Measurements from ENCODE around the gene LRFN2.

DNA sequence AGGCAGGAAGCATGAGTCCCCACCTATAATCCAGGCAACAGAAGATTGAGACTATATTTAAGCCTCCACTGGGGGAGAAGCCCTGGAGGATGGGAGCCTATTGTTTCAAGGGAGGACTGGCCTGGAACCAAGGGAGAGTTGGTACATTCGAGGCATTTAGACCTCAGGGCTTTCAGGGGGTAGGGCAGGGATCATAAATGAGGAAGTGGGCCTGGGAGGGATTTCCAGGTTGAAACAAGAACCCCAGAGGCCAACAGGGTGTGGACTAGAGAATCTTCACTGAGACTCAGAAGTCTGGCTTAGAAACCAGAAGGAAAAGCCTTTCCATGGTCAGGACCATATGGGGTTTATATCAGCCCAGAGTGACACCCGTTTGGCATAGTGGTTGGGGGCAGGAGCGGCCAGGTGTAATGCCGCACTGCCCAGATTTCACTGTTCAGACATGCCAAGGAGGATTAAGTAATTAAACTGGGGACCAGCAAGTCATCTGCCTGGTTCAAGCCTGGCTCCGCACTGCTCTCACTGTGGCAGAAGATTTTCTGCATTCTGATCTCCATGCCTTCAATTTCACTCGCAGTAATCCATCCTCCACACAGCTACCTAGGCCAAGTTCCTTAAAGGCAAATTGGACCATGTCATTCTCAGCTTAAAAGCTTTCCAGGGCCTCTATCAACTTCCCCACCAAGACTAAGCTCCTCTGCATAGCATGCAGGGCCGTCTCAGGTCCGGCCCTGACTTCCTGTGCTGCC is 17.8 kb downstream of the LRFN2 start:
- TF ChIP-seq POLR2A (IDR thresholded peaks at IDR 0.05) (no peak), CTCF (IDR thresholded peaks at IDR 0.05) (no peak), POLR2AphosphoS5 (IDR thresholded peaks at IDR 0.05) (no peak)

Data from prostate gland (tissue), 2 donors.